WERI-Rb-1 (cell line): ENCODE measurements around the gene ABCB8.

Source experiments
- DNase-seq: peaks from one replicate; pipeline ENCODE4 v3.0.0-alpha.2; 2020
- H3K27ac ChIP-seq: fragments of 250-450 bp; sonication (Bioruptor Pico); 2 replicates; pipeline ENCODE4 v1.5.1; 2020; ENCODE audit warnings: mild to moderate bottlenecking, moderate library complexity
- H3K27me3 ChIP-seq: fragments of 250-450 bp; sonication (Bioruptor Pico); 2 replicates; pipeline ENCODE4 v1.5.1; 2021; ENCODE audit warnings: mild to moderate bottlenecking, low read depth, moderate library complexity; ENCODE audit not compliant: insufficient read depth, severe bottlenecking
- H3K36me3 ChIP-seq: fragments of 250-450 bp; sonication (Bioruptor Pico); 2 replicates; pipeline ENCODE4 v1.5.1; 2020; ENCODE audit warnings: mild to moderate bottlenecking, moderate library complexity
- H3K4me3 ChIP-seq: 2 replicates; pipeline ENCODE4 v1.5.1; 2011; ENCODE audit warnings: low read depth, mild to moderate bottlenecking, control low read depth, low read length
- H3K9me3 ChIP-seq: fragments of 250-450 bp; sonication (Bioruptor Pico); 2 replicates; pipeline ENCODE4 v1.5.1; 2021; ENCODE audit warnings: mild to moderate bottlenecking, moderate library complexity; ENCODE audit not compliant: severe bottlenecking
- CTCF ChIP-seq: IDR thresholded peaks from 2 replicates; pipeline ENCODE4 v1.5.1; 2011; ENCODE audit warnings: low read depth, mild to moderate bottlenecking, control low read depth, inconsistent platforms, low read length

Gene ABCB8

GRCh38 chr7:151082141-151083070, 54.2 kb downstream of the ABCB8 start:
- no peak for TF ChIP-seq CTCF
- no peak for DNase-seq
- peak overlapping the region; percentile 49 for H3K4me3 ChIP-seq
- peaks cover 26% of the 10 kb centered on the region for H3K36me3 ChIP-seq
- H3K9me3 ChIP-seq: no peaks in the 10 kb centered on the region
- peak overlapping the region; percentile 98 for H3K27ac ChIP-seq
- no peaks in the 10 kb centered on the region for H3K27me3 ChIP-seq

DNA sequence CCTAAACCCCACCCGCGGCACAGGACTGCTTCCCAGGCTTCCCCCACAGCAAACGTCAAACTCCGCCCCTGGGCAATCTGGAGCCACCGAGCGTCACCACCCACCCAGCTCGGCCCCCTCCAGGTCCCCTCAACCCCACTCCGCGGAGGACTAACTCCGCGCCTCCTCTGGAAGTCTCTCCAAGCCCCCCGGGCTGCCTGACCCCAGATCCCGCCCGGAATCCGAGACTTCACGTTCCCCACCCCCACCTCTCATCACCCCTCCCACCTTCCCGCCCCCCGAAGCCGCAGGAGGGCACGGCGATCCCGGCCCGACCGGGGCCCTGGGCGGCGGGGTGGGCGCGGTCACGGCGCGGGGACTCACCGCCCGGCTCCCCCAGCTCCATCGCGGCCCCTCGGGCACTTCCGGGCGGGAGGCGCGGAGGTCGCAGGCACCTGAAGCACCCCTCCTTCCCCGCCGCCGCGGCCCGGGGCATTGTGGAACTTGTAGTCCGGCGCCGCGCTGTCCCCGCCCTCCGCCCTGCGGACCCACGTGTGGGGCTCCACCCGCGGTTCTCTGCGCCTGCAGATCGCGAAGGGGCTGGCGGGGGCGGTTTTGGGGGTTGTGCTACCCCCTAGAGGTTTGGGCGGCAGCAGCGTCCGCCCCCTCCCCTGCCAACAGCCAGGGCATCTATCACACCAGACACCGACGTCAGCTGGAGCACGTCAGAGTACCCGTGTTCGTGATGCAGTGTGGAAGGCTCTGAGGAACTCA, 55.0 kb downstream of the ABCB8 start, which contains the start of gene TMUB1:
TMUB1 (minus strand) TSS at position 423 of the 753 bp plus-strand sequence. CDS start 930 bp downstream, outside the sequence.
- Histone ChIP-seq H3K27me3 (no peaks in the 10 kb centered on the region), H3K27ac (peak within 1 kb of the TSS; percentile 98), H3K9me3 (no peaks in the 10 kb centered on the region), H3K4me3 (peak within 1 kb of the TSS; percentile 49), H3K36me3 (peaks cover 33% of the 10 kb centered on the region)
- peak; percentile 79 for DNase-seq
- no peak for TF ChIP-seq CTCF

- Histone ChIP-seq H3K4me3 (peak overlapping the region; percentile 49), H3K27me3 (no peaks in the 10 kb centered on the region), H3K36me3 (peaks cover 38% of the 10 kb centered on the region), H3K27ac (no peak overlapping the region), H3K9me3 (no peaks in the 10 kb centered on the region)
- TF ChIP-seq CTCF: no peak
- DNase-seq: no peak
Observed at GRCh38 chr7:151083824-151084160, 55.5 kb downstream of the ABCB8 start.

- Histone ChIP-seq H3K4me3 (no peak overlapping the region), H3K27me3 (no peaks in the 10 kb centered on the region), H3K27ac (peak overlapping the region; percentile 87)
Observed at GRCh38 chr7:151085329-151085690, 57.1 kb downstream of the ABCB8 start.

More at GRCh38 chr7:151085329-151085690, 57.1 kb downstream of the ABCB8 start:
- TF ChIP-seq CTCF: no peak
- no peaks in the 10 kb centered on the region for H3K9me3 ChIP-seq
- DNase-seq: no peak
- H3K36me3 ChIP-seq: peaks cover 27% of the 10 kb centered on the region
